Esophagus squamous epithelium (tissue), 5 donors: Measurements from ENCODE around the gene CXCL3. TPM values are rescaled to one million over a fixed set of nuclear protein-coding genes. Genes with fewer than 3 reads are reported as not detected.

ENCODE experiments used
- DNase-seq: peaks from one replicate; lab custom pipeline; 2025; lab: John Stamatoyannopoulos, UW
- H3K27ac ChIP-seq, 4 donors: fragments of 200-600 bp; sonication (generic); one replicate each; pipeline ENCODE4 v1.5.1; 2016 to 2019; ENCODE audit warnings: mild to moderate bottlenecking in 1 of 4
- H3K27me3 ChIP-seq, 4 donors: fragments of 200-600 bp; sonication (generic); 1 replicate in 3 of 4; 2 replicates in 1 of 4; pipeline versions ENCODE4 v1.5.1 to v1.6.0; 2017 to 2021; ENCODE audit warnings: antibody characterized with exemption in 1 of 4
- H3K36me3 ChIP-seq, 3 donors: fragments of 200-600 bp; sonication (generic); one replicate each; pipeline ENCODE4 v1.5.1; 2016 to 2019
- H3K4me1 ChIP-seq, 3 donors: fragments of 200-600 bp; sonication (generic); one replicate each; pipeline ENCODE4 v1.5.1; 2017 to 2019
- H3K4me3 ChIP-seq, 4 donors: fragments of 200-600 bp; sonication (generic); 1 replicate in 3 of 4; 2 replicates in 1 of 4; pipeline ENCODE4 v1.5.1; 2016 to 2019; ENCODE audit warnings: mild to moderate bottlenecking in 2 of 4, moderate library complexity in 1 of 4
- H3K9me3 ChIP-seq, 3 donors: fragments of 200-600 bp; sonication (generic); one replicate each; pipeline ENCODE4 v1.5.1; 2016 to 2019
- POLR2A ChIP-seq, 4 donors: fragments of 450-650 bp; IDR thresholded peaks; one replicate each; pipeline ENCODE4 v1.6.1; 2017; ENCODE audit warnings: antibody characterized with exemption in 4 of 4, mild to moderate bottlenecking in 4 of 4, moderate library complexity in 3 of 4
- WGBS, 2 donors: methylation state at CpG; one replicate each; pipeline ENCODE4 v1.1.5; 2018; 5-methylcytosine and 5-hydroxymethylcytosine counted together
- intact Hi-C: fragments of 100-400 bp; cut with DNase I; formaldehyde crosslinking; loops from one replicate; pipeline ENCODE4 v1.15.0; 2022
- total RNA-seq, 4 donors: library from RNA; depleted of rRNA; stranded (reverse); fragments of >200 nt; gene quantifications; one replicate each; pipeline ENCODE4 v1.1.0, GENCODE V29; 2016
- TF ChIP-seq, protein P1 (sequence below), 6 experiments: fragments of 450-650 bp in 4 of 6; fragments of 200-600 bp in 2 of 6; sonication (generic) in 2 of 6; IDR thresholded peaks; one replicate each; pipeline ENCODE4 v1.5.1; 2016 to 2019; ENCODE audit warnings: antibody characterized with exemption in 6 of 6, mild to moderate bottlenecking in 4 of 6, moderate library complexity in 4 of 6
- donor health status: DM: yes; HTN: yes; CAD: no.

The CXCL3 gene
- total RNA-seq, 4 donors from 2014 or later: 3.2 TPM; not detected in 3

DNA sequence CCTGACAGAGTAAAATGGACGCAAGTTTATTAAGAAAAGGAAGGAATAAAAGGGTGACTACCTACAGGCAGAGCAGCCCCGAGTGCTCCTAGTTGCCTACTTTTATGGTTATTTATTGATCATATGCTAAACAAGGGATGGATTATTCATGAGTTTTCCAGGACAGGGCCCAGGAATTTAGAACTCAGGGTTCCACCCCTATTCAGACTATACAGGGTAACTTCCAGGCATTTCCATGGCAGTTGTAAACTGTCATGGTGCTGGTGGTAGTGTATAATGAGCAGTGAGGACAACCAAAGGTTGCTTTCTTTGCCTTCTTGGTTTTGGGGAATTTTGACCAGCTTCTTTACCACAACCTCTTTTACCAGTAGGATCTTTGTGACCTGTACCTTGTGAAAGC is 27.7 kb upstream of the CXCL3 start:
- DNase-seq: no peak
- Histone ChIP-seq H3K4me3 (no peak overlapping the region), H3K36me3 (no peaks in the 10 kb centered on the region), H3K9me3 (peaks cover 0 to 4% (median 0%) of the 10 kb centered on the region in 3 donors), H3K27me3 (no peaks in the 10 kb centered on the region), H3K4me1 (no peaks in the 10 kb centered on the region), H3K27ac (no peak overlapping the region)
- intact Hi-C loops: no loop called here
- TF ChIP-seq, protein P1, sequence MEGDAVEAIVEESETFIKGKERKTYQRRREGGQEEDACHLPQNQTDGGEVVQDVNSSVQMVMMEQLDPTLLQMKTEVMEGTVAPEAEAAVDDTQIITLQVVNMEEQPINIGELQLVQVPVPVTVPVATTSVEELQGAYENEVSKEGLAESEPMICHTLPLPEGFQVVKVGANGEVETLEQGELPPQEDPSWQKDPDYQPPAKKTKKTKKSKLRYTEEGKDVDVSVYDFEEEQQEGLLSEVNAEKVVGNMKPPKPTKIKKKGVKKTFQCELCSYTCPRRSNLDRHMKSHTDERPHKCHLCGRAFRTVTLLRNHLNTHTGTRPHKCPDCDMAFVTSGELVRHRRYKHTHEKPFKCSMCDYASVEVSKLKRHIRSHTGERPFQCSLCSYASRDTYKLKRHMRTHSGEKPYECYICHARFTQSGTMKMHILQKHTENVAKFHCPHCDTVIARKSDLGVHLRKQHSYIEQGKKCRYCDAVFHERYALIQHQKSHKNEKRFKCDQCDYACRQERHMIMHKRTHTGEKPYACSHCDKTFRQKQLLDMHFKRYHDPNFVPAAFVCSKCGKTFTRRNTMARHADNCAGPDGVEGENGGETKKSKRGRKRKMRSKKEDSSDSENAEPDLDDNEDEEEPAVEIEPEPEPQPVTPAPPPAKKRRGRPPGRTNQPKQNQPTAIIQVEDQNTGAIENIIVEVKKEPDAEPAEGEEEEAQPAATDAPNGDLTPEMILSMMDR (IDR thresholded peaks at IDR 0.05): no peak
- TF ChIP-seq POLR2A (IDR thresholded peaks at IDR 0.05): no peak
- 80 to 82% methylated on average over 2 of the region's 2 CpGs for WGBS, 2 donors

DNA sequence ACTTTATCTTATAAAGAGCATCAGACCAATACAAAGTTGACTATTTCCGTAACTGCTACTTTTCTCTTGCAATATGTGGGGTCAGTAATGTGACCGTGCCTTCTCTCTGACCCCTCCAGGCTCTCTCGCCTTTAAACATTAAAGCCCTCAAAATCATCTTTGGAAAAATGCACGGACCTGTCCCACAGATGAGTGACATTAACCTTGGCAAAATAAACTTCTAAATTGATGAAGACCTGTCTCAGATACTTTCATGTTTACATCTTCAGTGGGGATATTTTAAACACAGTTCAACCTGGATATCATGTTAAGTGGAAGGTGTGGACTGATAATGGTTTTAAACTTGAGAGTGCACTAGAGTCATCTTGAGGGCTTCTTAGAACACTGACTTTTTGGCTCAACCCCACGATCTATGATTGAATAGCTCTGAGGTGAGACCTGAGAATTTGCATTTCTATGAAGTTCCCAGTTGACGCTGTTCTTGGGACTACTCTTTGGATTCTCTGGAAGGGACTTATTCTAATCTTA is 26.7 kb upstream of the CXCL3 start:
- H3K9me3 ChIP-seq: peaks cover 0 to 4% (median 0%) of the 10 kb centered on the region in 3 donors
- no peak overlapping the region for H3K4me3 ChIP-seq
- no peaks in the 10 kb centered on the region for H3K27me3 ChIP-seq
- H3K27ac ChIP-seq: no peak overlapping the region
- no peaks in the 10 kb centered on the region for H3K4me1 ChIP-seq
- WGBS, 2 donors: 62 to 69% methylated on average over 6 of the region's 6 CpGs
- intact Hi-C loops: no loop called here
- no peaks in the 10 kb centered on the region for H3K36me3 ChIP-seq
- TF ChIP-seq POLR2A (IDR thresholded peaks at IDR 0.05): no peak
- TF ChIP-seq, protein P1 (IDR thresholded peaks at IDR 0.05): no peak
- no peak for DNase-seq

DNA sequence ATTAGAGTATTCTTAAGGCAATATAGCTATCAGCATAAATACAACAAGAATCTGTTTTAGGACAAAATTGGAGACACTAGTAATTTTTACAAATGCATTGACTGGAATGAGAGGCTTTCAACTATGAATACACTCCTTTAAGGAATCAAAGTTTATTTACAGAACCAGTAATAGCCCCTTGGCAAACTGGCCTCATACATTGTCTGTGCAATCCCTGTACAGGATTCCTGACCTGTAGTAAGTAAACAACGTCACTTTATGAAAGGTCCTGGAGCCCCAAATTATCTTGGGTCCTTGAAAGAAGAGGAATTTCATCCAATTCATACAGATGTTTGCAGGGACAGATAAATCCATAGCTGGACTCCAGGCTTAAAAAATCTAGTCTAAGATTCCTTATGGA is 25.4 kb upstream of the CXCL3 start:
- DNase-seq: no peak
- TF ChIP-seq POLR2A (IDR thresholded peaks at IDR 0.05): no peak
- TF ChIP-seq, protein P1 (IDR thresholded peaks at IDR 0.05): no peak
- H3K4me1 ChIP-seq: no peaks in the 10 kb centered on the region
- no peaks in the 10 kb centered on the region for H3K36me3 ChIP-seq
- intact Hi-C loops: no loop called here
- no peak overlapping the region for H3K27ac ChIP-seq
- 60 to 62% methylated on average over 1 of the region's 1 CpG for WGBS, 2 donors
- H3K4me3 ChIP-seq: no peak overlapping the region
- H3K27me3 ChIP-seq: no peaks in the 10 kb centered on the region
- H3K9me3 ChIP-seq: no peaks in the 10 kb centered on the region

DNA sequence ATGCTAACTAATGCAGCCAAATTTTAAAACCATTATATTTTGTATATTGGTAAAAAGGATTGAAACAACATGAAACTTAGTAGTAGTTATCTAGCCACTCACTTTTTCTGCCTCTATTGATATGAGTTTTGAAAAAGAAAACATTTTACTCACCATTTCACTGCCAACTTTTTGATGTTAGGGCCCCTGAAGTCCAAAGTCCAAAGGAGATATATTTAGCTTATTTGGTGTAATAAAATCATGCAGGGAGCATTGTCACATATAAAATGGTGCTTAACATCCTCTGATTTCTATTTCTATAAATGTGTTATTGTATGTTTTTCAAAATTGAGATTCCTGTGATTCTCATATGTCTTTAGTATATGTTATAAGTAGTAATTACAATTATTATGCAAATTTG is 24.5 kb upstream of the CXCL3 start:
- Histone ChIP-seq H3K27me3 (no peaks in the 10 kb centered on the region), H3K4me1 (no peaks in the 10 kb centered on the region), H3K4me3 (no peak overlapping the region), H3K9me3 (no peaks in the 10 kb centered on the region), H3K36me3 (no peaks in the 10 kb centered on the region), H3K27ac (no peak overlapping the region)
- TF ChIP-seq, protein P1 (IDR thresholded peaks at IDR 0.05): no peak
- no peak for TF ChIP-seq POLR2A (IDR thresholded peaks at IDR 0.05)
- intact Hi-C loops: no loop called here
- DNase-seq: no peak

DNA sequence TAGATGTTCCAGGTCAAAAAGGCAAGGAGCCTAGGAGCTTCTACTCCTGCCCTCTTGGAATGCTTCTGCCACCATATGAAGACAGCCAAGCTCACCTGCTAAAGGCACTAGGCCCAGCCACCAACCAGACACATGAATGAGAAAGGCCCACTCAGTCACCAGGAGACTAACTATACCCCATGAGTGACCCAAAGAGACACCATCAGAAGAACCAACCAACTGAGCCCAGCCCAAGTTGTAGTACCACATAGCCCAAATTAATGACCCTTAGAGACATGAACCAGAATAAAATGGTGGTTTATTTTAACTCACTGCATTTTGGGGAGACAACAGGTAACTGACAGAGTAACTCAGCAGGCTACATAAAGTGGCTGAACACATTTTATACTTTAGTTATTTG is 22.9 kb upstream of the CXCL3 start:
- no peak for DNase-seq
- no peaks in the 10 kb centered on the region for H3K4me1 ChIP-seq

More for the DNA sequence above, 22.9 kb upstream of the CXCL3 start:
- Histone ChIP-seq H3K27ac (no peak overlapping the region), H3K4me3 (no peak overlapping the region), H3K36me3 (no peaks in the 10 kb centered on the region), H3K9me3 (no peaks in the 10 kb centered on the region), H3K27me3 (no peaks in the 10 kb centered on the region)
- intact Hi-C loops: no loop called here
- no peak for TF ChIP-seq POLR2A (IDR thresholded peaks at IDR 0.05)
- TF ChIP-seq, protein P1 (IDR thresholded peaks at IDR 0.05): no peak
